HG03097 (cell line): ENCODE data around the gene ROMO1.

Experiments
- ATAC-seq: cut with Tn5 transposase; IDR thresholded peaks from one replicate; pipeline ENCODE4 v1.9.1; 2021; ENCODE audit not compliant: unreplicated experiment, low FRiP score

Gene ROMO1

GRCh38 chr20:35729283-35729807 is 30.1 kb downstream of the ROMO1 start:
- no peak for ATAC-seq

DNA sequence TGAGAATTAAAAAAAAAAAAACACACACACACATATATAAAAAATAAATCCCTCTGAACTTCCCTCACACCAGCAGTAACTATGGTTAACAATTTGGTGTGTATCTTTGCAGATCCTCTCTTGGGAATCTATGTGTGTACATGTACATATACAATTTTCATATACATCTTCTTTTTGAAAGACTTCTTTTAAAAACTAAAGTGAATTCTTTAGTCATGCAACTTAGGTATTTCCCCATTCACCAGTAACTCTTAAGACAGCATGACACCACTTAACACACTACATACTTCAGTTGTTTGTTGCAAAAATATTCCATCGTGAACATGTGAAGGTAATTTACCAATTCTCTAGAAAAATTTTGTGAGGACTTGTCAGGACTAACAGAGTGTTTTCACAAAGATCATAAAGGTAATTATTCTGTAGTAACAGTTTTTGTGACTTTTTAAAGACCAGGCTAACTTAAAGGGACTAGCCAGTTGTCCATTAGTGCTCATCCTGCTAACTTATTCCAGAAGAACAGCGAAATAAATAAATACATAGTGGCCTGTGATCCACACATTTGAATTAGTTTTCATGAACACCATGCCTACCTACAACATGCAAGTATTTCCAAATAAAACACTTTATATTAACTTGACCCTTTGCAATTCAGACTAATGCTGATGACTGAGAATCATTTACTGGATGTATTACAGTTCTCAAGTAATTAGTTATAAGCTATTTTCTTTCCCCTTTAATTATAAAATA is 30.8 kb downstream of the ROMO1 start:
- ATAC-seq, result no peak

DNA sequence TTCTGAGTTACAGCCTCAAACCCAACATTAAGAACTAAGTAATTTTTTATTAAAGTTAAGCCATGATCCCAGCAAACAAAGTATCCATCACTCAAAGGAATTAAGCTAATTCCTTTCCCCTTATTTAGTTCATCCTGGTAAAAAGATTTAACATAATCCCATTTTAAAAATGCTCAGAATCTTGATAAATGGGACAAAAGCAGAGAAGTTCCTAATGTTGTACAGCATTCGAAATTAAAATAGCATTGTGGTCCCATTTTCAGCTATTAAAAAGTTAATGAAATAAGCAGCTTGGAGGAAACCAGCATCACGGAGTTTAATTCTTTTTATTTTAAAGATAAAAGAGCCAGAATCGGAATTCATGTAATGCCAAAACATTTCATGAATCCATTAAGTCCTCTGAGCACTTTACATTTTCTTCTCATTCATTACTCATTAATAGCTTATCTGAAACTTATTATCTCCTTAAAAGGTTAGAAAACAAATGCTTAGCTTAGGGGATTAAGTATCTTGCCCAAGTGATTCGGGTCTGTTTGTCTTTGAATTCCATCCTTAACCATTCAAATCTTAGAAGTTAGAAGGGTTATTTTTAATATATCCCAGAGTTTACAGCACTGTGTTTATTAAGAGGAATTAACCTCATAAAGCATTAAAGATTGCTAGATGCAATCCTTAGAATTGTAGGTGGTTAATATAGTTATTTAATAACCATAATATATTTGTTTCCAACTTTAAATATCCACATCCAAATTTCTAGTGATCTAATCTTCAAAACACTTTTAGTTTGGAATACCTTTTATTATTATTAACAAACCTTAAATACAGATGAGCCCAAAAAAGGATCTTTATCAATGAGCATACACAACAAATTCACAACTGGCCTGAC is 31.6 kb downstream of the ROMO1 start:
- no peak for ATAC-seq

DNA sequence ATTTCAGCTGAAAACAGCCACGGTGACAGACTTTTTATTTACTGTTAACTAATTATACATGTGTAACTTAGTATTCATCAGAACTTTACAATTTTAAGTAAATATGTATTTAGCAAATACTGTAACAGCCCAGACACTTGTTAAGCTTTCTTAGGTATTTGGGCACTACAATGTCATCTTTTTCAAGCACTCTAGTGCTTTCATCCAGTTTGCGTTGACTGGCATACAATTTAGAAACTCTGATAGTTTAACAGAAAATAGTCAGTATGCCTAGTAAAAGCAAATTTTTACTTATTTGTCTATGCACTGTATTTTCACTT is 32.2 kb downstream of the ROMO1 start:
- no peak for ATAC-seq

GRCh38 chr20:35731862-35732643 is 32.8 kb downstream of the ROMO1 start:
- ATAC-seq, result no peak

DNA sequence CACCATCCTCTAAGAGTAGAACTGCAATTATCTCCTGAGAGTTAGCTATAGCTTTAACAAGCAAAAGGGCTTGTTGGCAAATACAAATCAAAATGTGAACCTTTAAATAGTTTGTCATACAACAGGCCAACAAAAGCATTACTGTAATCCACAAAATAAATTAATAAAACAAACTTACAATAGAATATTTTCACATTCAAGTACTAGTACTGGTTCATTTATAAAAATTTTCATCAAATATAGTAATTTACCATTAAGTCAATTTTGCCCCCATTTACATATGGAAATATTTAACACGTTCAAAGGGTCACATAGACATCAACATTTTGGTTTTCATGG is 33.4 kb downstream of the ROMO1 start:
- no peak for ATAC-seq

DNA sequence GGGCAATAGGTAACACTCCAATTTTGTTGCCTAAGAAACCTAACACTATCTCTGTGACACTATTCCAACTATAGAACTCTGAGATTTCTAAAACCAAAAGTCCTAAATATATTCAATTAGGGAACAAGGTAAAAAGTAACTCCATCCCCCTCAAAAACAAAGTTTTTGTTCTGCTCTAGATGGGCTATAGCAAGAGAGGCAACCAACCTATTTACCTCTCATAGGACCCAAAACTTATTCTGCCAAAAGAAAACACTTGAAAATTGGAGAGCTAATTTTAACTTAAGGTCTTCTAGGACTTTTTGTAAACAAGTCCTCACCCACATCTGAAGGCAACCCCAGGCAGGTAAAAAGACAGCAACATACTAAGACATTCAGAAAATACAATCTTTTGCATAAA is 35.2 kb downstream of the ROMO1 start:
- no peak for ATAC-seq

DNA sequence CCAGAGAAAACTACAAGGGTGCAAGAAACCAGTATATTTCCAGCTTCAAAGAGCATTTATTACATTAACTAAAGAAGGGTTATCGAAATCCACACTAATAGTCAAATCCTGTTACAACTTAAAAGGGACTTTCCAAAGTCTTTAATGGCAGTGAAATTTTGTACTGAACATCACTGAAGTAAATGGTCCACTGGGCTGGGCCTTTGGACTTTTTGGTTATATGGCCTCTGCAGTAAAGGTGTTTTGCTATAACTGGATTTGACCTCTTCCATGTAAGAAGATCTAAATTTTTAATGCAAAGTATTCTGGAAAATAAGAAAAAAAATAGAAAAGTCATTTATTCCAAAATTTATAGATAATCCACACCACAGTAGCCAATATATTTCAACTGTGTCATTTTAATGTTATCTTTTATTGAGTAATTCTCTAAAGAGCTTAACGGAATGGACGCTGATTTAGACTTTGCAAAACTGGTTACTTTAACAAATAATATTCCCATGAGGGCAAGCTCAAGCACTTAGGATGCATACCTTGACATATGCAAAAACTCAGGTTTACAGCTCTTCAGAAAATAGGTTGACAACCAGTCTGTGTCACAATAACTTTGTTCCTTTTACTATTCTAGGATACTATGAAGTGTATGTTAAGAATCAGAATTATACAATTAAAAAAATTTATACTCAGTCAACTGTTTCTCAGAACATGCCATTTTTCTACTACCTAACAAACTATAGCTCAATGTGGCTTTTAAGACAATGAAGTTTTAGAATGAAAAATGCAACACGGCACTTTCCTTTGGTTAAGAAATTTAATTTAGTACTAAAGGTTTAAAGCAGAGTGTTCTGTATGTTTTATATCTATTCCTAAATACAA is 35.8 kb downstream of the ROMO1 start:
- no peak for ATAC-seq

DNA sequence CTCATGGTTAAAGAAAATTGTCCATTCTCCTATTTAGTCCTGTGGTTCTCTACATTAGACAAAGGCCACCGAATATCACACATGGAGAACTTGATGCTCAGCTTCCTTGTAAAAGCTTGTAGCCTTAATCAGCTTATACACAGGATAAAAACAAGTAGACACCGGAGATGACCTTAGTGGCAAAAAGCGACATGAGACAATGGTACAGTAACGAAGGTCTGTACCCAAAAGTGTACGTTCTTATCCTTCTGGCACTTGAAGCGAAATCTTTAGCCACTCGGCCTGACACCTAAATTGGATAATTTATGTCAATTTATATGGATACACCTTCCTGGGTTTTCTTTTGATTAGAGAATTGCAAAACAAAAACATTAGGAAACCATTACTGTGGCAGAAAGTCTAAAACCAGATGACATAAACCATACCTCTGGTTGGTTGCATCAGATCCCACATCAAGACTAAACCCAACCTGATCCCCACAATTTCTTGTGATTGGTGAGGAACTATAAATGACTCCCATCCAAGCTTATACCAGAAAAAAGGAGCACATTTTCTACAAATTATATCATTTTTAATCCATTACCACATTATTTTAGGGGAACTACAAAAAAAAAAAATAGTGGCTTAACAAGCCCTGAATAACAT is 36.7 kb downstream of the ROMO1 start:
- no peak for ATAC-seq

DNA sequence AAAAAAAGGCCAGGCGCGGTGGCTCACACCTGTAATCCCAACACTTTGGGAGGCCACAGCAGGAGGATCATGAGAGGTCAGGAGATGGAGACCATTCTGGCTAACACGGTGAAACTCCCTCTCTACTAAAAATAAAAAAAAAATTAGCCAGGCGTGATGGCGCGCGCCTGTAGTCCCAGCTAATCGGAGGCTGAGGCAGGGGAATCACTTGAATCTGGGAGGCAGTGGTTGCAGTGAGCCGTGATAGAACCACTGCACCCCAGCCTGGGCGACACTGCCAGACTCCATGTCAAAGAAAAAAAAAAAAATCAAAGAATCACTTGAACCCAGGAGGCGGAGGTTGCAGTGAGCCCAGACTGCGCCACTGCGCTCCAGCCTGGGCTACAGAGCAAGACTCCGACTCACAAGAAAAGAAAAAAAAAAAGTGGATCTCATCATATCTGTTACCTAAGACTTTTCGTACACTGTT is 38.7 kb downstream of the ROMO1 start:
- ATAC-seq, result no peak

DNA sequence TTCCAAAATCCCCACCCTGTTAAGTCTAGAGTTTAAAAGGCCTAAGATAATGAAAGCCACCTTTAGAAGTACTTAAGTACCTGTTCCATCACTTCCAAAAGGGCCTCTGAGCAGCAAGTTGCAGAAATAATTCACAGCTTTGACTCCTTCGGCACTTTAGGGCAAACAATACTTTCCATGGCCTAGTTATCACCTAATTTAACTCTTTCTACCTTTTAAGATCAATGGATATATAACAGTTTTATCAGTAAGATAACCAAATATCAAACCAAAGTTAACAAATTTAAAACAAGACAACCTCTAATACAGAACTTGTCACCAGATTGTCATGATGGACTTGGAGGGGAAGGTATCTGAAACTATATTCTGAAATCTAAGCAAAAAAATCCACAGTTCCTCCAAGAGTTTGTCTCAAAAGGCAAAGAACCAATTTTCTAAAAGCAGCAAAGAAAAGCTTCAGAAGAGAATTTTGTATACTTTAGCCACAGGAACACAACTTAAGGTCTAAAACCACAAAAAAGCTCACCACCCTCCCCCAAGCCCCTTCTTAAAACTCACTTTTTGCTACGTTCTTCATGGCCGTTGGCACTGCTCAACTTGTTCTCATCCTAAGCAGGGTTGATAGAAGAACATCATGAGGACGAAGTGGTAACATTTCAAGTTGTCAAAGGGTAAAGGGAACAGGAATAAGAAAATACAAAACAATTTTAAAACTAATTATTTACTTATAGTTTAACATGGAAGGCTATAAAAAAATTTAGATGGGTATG is 39.4 kb downstream of the ROMO1 start:
- no peak for ATAC-seq

- no peak for ATAC-seq
These were observed 40.3 kb downstream of the ROMO1 start for GRCh38 chr20:35739294-35740163.

DNA sequence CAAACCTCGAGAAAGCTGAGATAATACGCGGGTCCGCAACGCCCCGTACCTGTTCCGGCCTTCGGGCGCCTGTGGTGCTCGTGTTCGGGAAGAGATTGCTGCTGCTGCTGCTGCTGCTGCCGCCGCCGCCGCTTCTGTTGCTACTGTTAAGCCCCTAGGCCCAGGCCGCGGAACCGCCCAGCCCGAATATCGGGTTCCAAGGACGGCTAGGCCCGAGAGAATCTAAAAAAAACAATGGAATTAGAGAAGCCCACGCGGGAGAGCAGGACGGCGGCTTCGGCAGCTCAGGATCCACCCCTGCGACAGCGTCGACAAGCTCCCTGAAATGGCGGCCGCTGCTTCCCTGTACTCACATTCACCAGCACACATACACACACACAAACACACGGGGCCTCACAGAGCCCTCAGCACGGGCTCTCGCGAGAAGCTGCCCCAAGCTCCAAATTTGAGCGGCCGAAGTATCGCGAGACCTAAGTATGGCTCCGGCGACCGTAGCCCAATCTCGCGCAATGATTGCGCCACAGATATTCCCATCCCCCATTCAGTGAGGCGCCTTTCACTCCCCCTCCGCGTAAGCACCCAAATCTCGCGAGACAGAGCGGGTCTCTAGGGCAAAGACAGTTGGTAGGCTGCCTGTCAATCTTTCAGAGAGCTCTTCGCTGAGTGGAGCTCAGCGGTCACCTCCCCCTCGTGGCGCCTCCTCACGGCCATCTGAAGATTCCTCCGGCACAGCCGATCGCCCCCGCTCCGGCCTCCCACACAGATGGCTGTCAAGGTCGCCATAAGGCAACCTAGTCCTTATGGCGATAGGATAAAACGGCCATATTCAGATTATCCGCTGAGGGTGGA is 42.9 kb downstream of the ROMO1 start, which contains the start of gene RBM39:
TSS of gene RBM39 (minus strand) at position 369 of the 849 bp plus-strand sequence. CDS start 1,386 bp downstream, outside the sequence.
- peak; percentile 88 for ATAC-seq

DNA sequence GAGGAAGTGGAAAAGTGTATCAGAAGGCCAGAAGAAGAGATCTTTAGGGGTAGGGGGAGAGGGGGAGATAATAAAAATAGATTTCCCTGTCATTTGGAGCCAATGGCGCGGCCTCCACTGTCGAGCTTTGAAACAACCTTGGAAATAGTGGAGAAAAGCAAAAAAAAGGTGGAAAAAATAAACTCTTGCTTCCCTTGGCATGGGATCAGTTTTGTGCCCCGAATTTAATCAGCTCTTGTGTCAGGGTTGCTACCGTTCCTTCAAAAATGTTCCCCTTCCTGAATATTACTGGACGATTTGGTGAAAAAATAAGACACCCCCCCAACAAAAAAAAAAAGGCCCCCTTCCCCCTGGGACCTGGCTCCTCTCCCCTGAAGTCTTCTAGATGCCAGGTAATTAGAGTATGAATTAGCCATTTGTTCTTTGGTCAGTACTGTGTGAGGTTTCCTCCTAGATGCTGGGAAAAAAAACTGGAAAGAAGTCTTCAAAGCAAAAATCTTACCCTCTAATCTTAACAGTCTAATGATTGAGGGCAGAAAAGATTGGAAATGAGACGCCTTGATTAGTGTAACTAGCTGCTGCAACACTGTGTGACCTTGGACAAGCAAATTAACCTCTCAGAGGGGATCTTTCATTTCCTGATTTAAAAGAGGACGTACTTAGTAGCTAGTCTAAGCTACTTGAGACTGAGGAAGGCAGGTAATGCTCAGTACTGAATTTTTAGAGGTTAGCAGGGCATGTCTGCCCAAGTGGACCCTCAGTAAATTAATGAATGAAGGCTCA is 43.7 kb downstream of the ROMO1 start:
- ATAC-seq, result no peak

GRCh38 chr20:35743693-35744491 is 44.7 kb downstream of the ROMO1 start:
- no peak for ATAC-seq
